Astrocyte (in vitro differentiated cells and primary cell): Measurements from ENCODE around the gene ELAVL2.

Experiments used
- EZH2 ChIP-seq: IDR thresholded peaks from 2 replicates; pipeline ENCODE4 v1.6.1; 2012; ENCODE audit warnings: mild to moderate bottlenecking, low read length, inconsistent platforms; ENCODE audit not compliant: insufficient read depth
- TF ChIP-seq, protein P1 (sequence below): IDR thresholded peaks from 2 replicates; pipeline ENCODE4 v1.5.1; 2011; ENCODE audit warnings: low read depth, mild to moderate bottlenecking, inconsistent platforms, low read length, moderate library complexity; ENCODE audit not compliant: insufficient read depth

DNA sequence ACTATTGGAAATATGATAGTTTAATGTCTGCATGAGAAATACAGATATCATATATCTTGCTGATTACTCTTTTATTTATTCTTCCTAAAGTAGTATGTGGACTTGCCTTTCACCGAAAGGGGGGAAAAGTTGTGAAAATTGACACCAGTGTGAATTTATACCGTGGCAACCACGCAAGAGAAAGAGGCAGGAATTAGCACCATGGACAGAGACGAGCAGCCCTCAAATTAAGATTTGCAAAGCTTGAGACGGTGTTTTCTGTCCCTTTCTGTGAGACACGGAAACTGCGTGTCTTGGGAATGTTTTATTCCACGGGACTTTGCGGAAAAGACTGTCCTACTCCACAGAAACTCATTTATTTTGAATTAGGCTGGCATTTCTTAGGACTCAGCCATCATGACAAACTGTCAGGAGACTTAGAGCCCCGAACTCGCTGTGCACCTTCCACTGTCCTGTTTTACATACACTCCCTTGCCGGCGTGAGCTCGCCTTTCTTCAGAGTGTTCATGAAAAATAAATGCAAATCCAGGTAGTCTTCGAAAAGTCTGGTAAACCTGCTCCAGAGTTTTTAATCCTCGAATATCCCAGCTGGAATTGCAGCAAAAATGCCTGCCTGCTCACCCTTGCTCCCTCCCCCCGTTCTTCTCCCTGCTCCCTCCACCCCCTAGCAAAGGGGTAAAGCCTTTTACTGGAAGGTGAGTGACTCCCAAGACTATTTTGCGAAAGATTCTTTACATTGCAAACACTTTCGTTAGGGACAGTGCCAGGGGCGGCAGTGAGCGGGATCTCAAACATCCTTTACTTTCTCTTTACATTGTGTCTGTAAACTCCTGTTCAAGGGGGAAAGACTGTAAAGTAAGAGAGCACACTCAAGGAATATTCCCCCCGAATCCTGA, 3.8 kb upstream of the ELAVL2 start:
- TF ChIP-seq, protein P1, sequence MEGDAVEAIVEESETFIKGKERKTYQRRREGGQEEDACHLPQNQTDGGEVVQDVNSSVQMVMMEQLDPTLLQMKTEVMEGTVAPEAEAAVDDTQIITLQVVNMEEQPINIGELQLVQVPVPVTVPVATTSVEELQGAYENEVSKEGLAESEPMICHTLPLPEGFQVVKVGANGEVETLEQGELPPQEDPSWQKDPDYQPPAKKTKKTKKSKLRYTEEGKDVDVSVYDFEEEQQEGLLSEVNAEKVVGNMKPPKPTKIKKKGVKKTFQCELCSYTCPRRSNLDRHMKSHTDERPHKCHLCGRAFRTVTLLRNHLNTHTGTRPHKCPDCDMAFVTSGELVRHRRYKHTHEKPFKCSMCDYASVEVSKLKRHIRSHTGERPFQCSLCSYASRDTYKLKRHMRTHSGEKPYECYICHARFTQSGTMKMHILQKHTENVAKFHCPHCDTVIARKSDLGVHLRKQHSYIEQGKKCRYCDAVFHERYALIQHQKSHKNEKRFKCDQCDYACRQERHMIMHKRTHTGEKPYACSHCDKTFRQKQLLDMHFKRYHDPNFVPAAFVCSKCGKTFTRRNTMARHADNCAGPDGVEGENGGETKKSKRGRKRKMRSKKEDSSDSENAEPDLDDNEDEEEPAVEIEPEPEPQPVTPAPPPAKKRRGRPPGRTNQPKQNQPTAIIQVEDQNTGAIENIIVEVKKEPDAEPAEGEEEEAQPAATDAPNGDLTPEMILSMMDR, result no peak
- TF ChIP-seq EZH2, result no peak
